C4-2B (cell line): ENCODE measurements around the gene FAU.

Source experiments
- H3K27ac ChIP-seq: fragments of 450-650 bp; 2 replicates; pipeline ENCODE4 v1.5.1; 2017
- CTCF ChIP-seq: fragments of 450-650 bp; conservative IDR thresholded peaks from 2 replicates; pipeline ENCODE4 v1.5.1; 2017; ENCODE audit warnings: mild to moderate bottlenecking
- ZFX ChIP-seq: fragments of 450-650 bp; IDR thresholded peaks from 2 replicates; pipeline ENCODE4 v1.6.1; 2017

The FAU gene

DNA sequence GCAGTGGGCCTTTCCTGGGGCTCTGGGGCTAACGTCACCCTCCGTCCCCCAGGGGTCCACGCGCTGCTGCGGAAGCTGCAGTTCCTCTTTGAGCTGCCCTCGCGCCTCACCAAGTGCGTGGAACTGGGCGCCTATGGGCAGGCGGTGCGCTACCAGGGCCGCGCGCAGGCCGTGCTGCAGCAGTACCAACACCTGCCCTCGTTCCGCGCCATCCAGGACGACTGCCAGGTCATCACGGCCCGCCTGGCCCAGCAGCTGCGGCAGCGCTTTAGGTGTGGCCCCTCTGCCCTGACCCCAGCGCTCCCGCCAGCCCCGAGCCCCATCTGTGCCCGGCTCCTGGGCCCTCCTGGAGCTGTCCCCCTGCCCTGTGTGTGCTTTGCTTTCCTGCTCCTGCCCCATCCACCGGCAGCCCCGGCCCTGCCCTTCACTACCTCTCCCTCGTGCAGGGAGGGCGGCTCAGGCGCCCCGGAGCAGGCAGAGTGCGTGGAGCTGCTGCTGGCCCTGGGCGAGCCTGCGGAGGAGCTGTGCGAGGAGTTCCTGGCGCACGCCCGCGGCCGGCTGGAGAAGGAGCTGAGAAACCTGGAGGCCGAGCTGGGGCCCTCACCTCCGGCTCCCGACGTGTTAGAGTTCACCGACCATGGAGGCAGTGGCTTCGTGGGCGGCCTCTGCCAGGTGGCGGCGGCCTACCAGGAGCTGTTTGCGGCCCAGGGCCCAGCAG lies 14.0 kb downstream of the FAU start:
- no peak for TF ChIP-seq ZFX
- no peak for TF ChIP-seq CTCF
- H3K27ac ChIP-seq = peak overlapping the region; percentile 96

DNA sequence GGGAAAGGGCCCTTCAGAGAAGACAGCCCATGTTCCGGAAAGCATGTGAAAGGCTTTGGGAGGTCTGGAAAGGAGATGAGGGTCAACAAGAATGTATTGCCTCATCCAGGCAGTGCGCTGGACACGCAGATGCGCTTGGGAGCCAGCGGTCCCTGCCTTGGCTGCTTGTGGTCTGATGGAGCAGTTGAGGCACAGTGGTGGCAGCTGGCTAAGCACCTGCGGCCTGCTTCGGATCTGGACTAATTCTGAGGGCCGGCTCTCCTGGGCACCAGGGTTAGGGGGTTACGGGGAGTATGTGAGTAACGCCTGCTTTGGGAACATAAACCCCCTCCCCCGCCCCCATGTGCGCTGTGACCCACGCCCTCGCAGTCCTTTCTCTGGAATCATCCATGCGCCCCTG lies 14.9 kb downstream of the FAU start:
- TF ChIP-seq CTCF = no peak
- TF ChIP-seq ZFX = no peak
- peak overlapping the region; percentile 96; the same call in 1 of the 2 replicates for H3K27ac ChIP-seq

DNA sequence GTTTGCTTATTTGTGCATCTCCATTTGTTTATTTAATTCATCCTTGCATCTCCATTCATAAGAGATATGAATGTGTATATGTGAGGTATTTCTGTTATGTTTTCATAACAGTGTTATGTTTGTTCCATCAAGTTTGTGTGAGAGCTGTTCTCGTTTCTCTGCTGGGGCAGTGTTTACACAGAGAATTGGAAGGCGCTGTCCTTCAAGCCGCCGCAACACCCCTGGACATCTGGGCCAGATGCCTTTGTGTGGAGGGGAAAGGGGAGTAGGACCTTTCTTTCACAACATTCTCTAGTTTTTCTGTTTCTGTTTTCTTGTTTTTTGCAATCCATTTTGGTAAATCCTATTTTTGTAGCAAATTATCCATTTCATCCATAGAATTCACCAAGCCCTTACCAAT lies 17.3 kb downstream of the FAU start:
- H3K27ac ChIP-seq = peak overlapping the region; percentile 78
- TF ChIP-seq CTCF = no peak
- no peak for TF ChIP-seq ZFX

- TF ChIP-seq ZFX (no peak), CTCF (no peak)
- peak overlapping the region; percentile 85 for H3K27ac ChIP-seq
Observed at GRCh38 chr11:65103476-65103875, 18.5 kb downstream of the FAU start.

DNA sequence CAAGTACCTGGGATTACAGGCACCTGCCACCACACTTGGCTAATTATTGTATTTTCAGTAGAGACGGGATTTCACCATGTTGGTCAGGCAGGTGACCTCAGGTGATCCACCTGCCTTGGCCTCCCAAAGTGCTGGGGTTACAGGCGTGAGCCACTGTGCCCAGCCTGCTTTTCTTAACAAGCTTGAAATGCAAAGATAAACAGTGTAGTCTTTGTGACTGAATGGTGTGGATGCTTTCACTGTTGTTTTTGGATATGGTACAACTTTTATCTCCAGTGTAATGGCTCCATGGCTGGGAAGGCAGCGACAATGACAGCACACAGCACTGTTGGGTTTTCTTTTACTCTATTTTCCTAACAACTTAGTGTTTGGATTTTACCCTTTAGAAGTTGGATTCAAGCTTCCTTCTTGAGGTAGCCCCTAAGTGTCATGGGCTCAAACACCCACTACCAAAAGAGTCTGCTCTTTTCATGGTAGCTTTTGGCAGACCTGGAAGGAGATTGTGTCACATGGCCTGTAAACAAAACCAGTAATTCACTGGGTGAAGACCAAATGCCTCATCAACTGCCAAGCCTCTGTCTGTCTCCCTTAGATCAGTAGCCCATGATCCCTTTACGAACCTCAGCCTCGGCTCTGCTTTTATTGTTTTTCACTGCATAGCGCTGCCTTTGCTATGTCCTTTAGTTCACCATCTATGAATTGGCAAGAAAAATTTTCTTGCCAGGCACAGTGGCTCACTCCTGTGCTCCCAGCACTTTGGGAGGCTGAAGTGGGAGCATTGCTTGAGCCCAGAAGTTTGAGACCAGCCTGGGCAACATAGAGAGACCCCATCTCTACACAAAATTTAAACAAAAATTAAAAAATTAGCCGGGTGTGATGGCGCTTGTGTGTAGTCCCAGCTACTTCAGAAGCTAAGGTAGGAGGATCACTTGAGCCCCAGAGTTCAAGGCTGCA lies 19.5 kb downstream of the FAU start:
- no peak for TF ChIP-seq ZFX
- no peak for TF ChIP-seq CTCF
- peak overlapping the region; percentile 85 for H3K27ac ChIP-seq

DNA sequence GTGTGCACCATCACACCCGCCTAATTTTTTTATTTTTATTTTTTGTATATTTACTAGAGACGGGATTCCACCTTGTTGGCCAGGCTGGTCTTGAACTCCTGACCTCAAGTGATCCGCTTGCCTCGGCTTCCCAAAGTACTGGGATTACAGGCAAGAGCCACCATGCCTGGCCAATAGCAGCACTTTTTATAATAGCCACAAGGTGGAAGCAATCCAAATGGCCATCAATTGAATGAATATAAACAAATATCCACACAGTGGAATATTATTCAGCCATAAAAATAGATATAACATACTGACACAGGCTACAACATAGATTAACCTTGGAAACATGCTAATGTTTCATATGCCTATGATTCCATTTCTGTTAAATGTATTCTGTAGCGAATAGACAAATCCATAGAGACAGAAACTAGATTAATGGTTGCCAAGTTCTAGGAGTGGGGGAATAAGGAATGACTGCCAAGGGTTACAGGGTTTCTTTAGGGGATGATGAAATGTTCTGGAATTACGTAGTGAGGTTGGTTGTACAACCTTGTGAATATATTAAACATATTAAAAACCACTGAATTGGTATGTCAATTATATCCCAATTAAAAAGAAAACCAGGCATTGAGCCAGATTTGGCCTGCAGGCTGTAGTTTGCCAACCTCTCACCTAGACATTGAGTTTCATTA lies 21.1 kb downstream of the FAU start:
- no peak for TF ChIP-seq ZFX
- TF ChIP-seq CTCF = no peak; the same call in 1 of the 2 replicates
- peak overlapping the region; percentile 85; the same call in 1 of the 2 replicates for H3K27ac ChIP-seq
